IgD-negative memory B cell (primary cell): Measurements from ENCODE around the gene SLC25A15. TPM values are rescaled to one million over a fixed set of nuclear protein-coding genes. Genes with fewer than 3 reads are reported as not detected.

Source experiments
- H3K27ac Mint-ChIP-seq, 3 donors: one replicate each; pipeline ENCODE4 v1.8.0; 2020 to 2022; ENCODE audit warnings: mild to moderate bottlenecking in 3 of 3, mixed read lengths in 3 of 3, moderate library complexity in 1 of 3
- H3K27me3 Mint-ChIP-seq: one replicate; pipeline ENCODE4 v1.8.0; 2021; ENCODE audit warnings: mixed read lengths
- H3K36me3 Mint-ChIP-seq: one replicate; pipeline ENCODE4 v1.8.0; 2020; ENCODE audit warnings: mild to moderate bottlenecking, mixed read lengths
- H3K4me1 Mint-ChIP-seq, 3 donors: one replicate each; pipeline ENCODE4 v1.8.0; 2020 to 2022; ENCODE audit warnings: mixed read lengths in 3 of 3, mild to moderate bottlenecking in 1 of 3
- H3K4me3 Mint-ChIP-seq, 4 donors: one replicate each; pipeline ENCODE4 v1.8.0; 2020 to 2022; ENCODE audit warnings: mild to moderate bottlenecking in 4 of 4, mixed read lengths in 4 of 4, moderate library complexity in 3 of 4
- H3K9me3 Mint-ChIP-seq, 3 donors: one replicate each; pipeline ENCODE4 v1.8.0; 2020 to 2021; ENCODE audit warnings: mixed read lengths in 3 of 3, mild to moderate bottlenecking in 1 of 3
- polyA plus RNA-seq: library from polyadenylated mRNA; unstranded; fragments of 300-500 nt; fragmentation: Illumina TruSeq; gene quantifications from one replicate; pipeline ENCODE4 v1.2.3, GENCODE V29; 2021

SLC25A15 gene
- polyA plus RNA-seq, 1 donor from 2014 or later = 2.0 TPM

- Mint-ChIP-seq H3K27me3 (no peaks in the 10 kb centered on the region), H3K9me3 (no peaks in the 10 kb centered on the region), H3K4me3 (peak overlapping the region in 1 of 4 donors; percentile 38), H3K27ac (no peak overlapping the region), H3K36me3 (peaks cover 3% of the 10 kb centered on the region), H3K4me1 (peaks cover 5 to 13% (median 8%) of the 10 kb centered on the region in 3 donors)
These were observed 3.9 kb downstream of the SLC25A15 start for GRCh38 chr13:40793339-40793738.

GRCh38 chr13:40794414-40795368 is 5.3 kb downstream of the SLC25A15 start:
- peaks cover 5 to 13% (median 8%) of the 10 kb centered on the region in 3 donors for H3K4me1 Mint-ChIP-seq

GRCh38 chr13:40796649-40797048 is 7.2 kb downstream of the SLC25A15 start:
- Mint-ChIP-seq H3K27me3 (no peaks in the 10 kb centered on the region), H3K4me3 (peak overlapping the region in 1 of 4 donors; percentile 26), H3K36me3 (peaks cover 8% of the 10 kb centered on the region), H3K4me1 (peaks cover 0 to 6% (median 4%) of the 10 kb centered on the region in 3 donors), H3K27ac (no peak overlapping the region), H3K9me3 (no peaks in the 10 kb centered on the region)

More at GRCh38 chr13:40794414-40795368, 5.3 kb downstream of the SLC25A15 start:
- Mint-ChIP-seq H3K27ac (no peak overlapping the region), H3K9me3 (no peaks in the 10 kb centered on the region), H3K36me3 (peaks cover 6% of the 10 kb centered on the region), H3K27me3 (no peaks in the 10 kb centered on the region), H3K4me3 (no peak overlapping the region)

- Mint-ChIP-seq H3K4me3 (no peak overlapping the region), H3K36me3 (peaks cover 8% of the 10 kb centered on the region), H3K4me1 (no peaks in the 10 kb centered on the region), H3K27ac (peak overlapping the region in 1 of 3 donors; percentile 16), H3K9me3 (no peaks in the 10 kb centered on the region), H3K27me3 (no peaks in the 10 kb centered on the region)
These were observed 9.0 kb downstream of the SLC25A15 start for GRCh38 chr13:40798380-40798779.

- Mint-ChIP-seq H3K9me3 (no peaks in the 10 kb centered on the region), H3K36me3 (peaks cover 12% of the 10 kb centered on the region)
These were observed 10.1 kb downstream of the SLC25A15 start for GRCh38 chr13:40799508-40799907.

GRCh38 chr13:40800559-40800958 is 11.1 kb downstream of the SLC25A15 start:
- peaks cover 12% of the 10 kb centered on the region for H3K36me3 Mint-ChIP-seq
- no peak overlapping the region for H3K27ac Mint-ChIP-seq

More at GRCh38 chr13:40799508-40799907, 10.1 kb downstream of the SLC25A15 start:
- Mint-ChIP-seq H3K4me1 (no peaks in the 10 kb centered on the region), H3K27me3 (no peaks in the 10 kb centered on the region), H3K27ac (peak overlapping the region in 1 of 3 donors; percentile 62), H3K4me3 (no peak overlapping the region)

GRCh38 chr13:40801255-40802217 is 12.1 kb downstream of the SLC25A15 start:
- peaks cover 13% of the 10 kb centered on the region for H3K36me3 Mint-ChIP-seq
- no peak overlapping the region for H3K4me3 Mint-ChIP-seq
- no peaks in the 10 kb centered on the region for H3K27me3 Mint-ChIP-seq
- H3K9me3 Mint-ChIP-seq = no peaks in the 10 kb centered on the region
- no peak overlapping the region for H3K27ac Mint-ChIP-seq
- H3K4me1 Mint-ChIP-seq = no peaks in the 10 kb centered on the region

More at GRCh38 chr13:40800559-40800958, 11.1 kb downstream of the SLC25A15 start:
- no peaks in the 10 kb centered on the region for H3K4me1 Mint-ChIP-seq
- H3K4me3 Mint-ChIP-seq = no peak overlapping the region
- H3K9me3 Mint-ChIP-seq = no peaks in the 10 kb centered on the region
- no peaks in the 10 kb centered on the region for H3K27me3 Mint-ChIP-seq

- no peaks in the 10 kb centered on the region for H3K27me3 Mint-ChIP-seq
- no peaks in the 10 kb centered on the region for H3K9me3 Mint-ChIP-seq
- H3K36me3 Mint-ChIP-seq = peaks cover 15% of the 10 kb centered on the region
- no peaks in the 10 kb centered on the region for H3K4me1 Mint-ChIP-seq
- H3K27ac Mint-ChIP-seq = no peak overlapping the region
- H3K4me3 Mint-ChIP-seq = no peak overlapping the region
These were observed 13.9 kb downstream of the SLC25A15 start for GRCh38 chr13:40803316-40803715.

GRCh38 chr13:40806241-40806640 is 16.8 kb downstream of the SLC25A15 start:
- Mint-ChIP-seq H3K4me3 (no peak overlapping the region), H3K36me3 (peaks cover 15% of the 10 kb centered on the region), H3K27me3 (no peaks in the 10 kb centered on the region), H3K27ac (no peak overlapping the region), H3K4me1 (peaks cover 0 to 3% (median 0%) of the 10 kb centered on the region in 3 donors), H3K9me3 (no peaks in the 10 kb centered on the region)

GRCh38 chr13:40809471-40809870 is 20.1 kb downstream of the SLC25A15 start:
- H3K4me3 Mint-ChIP-seq = no peak overlapping the region
- H3K9me3 Mint-ChIP-seq = no peaks in the 10 kb centered on the region
- H3K36me3 Mint-ChIP-seq = peaks cover 11% of the 10 kb centered on the region
- peaks cover 6 to 12% (median 12%) of the 10 kb centered on the region in 3 donors for H3K4me1 Mint-ChIP-seq
- H3K27ac Mint-ChIP-seq = no peak overlapping the region
- H3K27me3 Mint-ChIP-seq = no peaks in the 10 kb centered on the region

- Mint-ChIP-seq H3K4me3 (no peak overlapping the region), H3K27ac (peak overlapping the region in 1 of 3 donors; percentile 65), H3K27me3 (no peaks in the 10 kb centered on the region), H3K36me3 (peaks cover 11% of the 10 kb centered on the region), H3K4me1 (peaks cover 6 to 12% (median 12%) of the 10 kb centered on the region in 3 donors), H3K9me3 (peaks cover 2 to 9% (median 6%) of the 10 kb centered on the region in 3 donors)
These were observed 22.7 kb downstream of the SLC25A15 start for GRCh38 chr13:40812102-40812501.

- no peak overlapping the region for H3K27ac Mint-ChIP-seq
- H3K27me3 Mint-ChIP-seq = no peaks in the 10 kb centered on the region
- no peak overlapping the region for H3K4me3 Mint-ChIP-seq
- H3K36me3 Mint-ChIP-seq = peaks cover 12% of the 10 kb centered on the region
- H3K9me3 Mint-ChIP-seq = peaks cover 2 to 9% (median 6%) of the 10 kb centered on the region in 3 donors
- peaks cover 6 to 12% (median 12%) of the 10 kb centered on the region in 3 donors for H3K4me1 Mint-ChIP-seq
These were observed 23.5 kb downstream of the SLC25A15 start for GRCh38 chr13:40812724-40813445.

GRCh38 chr13:40813667-40814454 is 24.4 kb downstream of the SLC25A15 start:
- H3K4me3 Mint-ChIP-seq = no peak overlapping the region
- H3K36me3 Mint-ChIP-seq = peaks cover 11% of the 10 kb centered on the region
- H3K4me1 Mint-ChIP-seq = peaks cover 13 to 16% (median 14%) of the 10 kb centered on the region in 3 donors
- no peak overlapping the region for H3K27ac Mint-ChIP-seq
- no peaks in the 10 kb centered on the region for H3K27me3 Mint-ChIP-seq
- H3K9me3 Mint-ChIP-seq = peaks cover 2 to 9% (median 6%) of the 10 kb centered on the region in 3 donors
